GM23338 (cell line): ENCODE measurements around the gene FARP1. TPM values are rescaled to one million over a fixed set of nuclear protein-coding genes. Genes with fewer than 3 reads are reported as not detected.

Experiments
- ATAC-seq: fragments of 200-7000 bp; cut with Tn5 transposase; 3 replicates; pipeline ENCODE4 v1.9.1; 2020
- DNase-seq: peaks from one replicate; pipeline ENCODE4 v3.0.0-alpha.2; 2015; ENCODE audit warnings: low spot score
- H2AFZ ChIP-seq: fragments of 200-600 bp; sonication (generic); 2 replicates; pipeline ENCODE4 v1.8.0; 2016; ENCODE audit warnings: antibody characterized with exemption, mild to moderate bottlenecking, moderate library complexity
- H3F3A ChIP-seq: fragments of 200-600 bp; sonication (generic); replicated peaks from 2 replicates; pipeline ENCODE4 v1.8.0; 2017; ENCODE audit warnings: antibody characterized with exemption, mixed run types, low read depth
- H3K27ac ChIP-seq: fragments of 200-600 bp; sonication (generic); 2 replicates; pipeline ENCODE4 v1.6.1; 2016; ENCODE audit warnings: low read depth
- H3K27me3 ChIP-seq: fragments of 200-600 bp; sonication (generic); 2 replicates; pipeline ENCODE4 v1.8.0; 2016; ENCODE audit warnings: mild to moderate bottlenecking, mixed run types, moderate library complexity; ENCODE audit not compliant: insufficient read depth
- H3K36me3 ChIP-seq: fragments of 200-600 bp; sonication (generic); 2 replicates; pipeline ENCODE4 v1.8.0; 2016; ENCODE audit warnings: mild to moderate bottlenecking; ENCODE audit not compliant: insufficient read depth
- H3K4me1 ChIP-seq: fragments of 200-600 bp; sonication (generic); 2 replicates; pipeline ENCODE4 v1.8.0; 2016; ENCODE audit warnings: mild to moderate bottlenecking, moderate library complexity; ENCODE audit not compliant: insufficient read depth
- H3K4me2 ChIP-seq: fragments of 200-600 bp; sonication (generic); 2 replicates; pipeline ENCODE4 v1.7.1; 2017; ENCODE audit warnings: mixed run types
- H3K4me3 ChIP-seq: fragments of 200-600 bp; sonication (generic); 2 replicates; pipeline ENCODE4 v1.6.1; 2016; ENCODE audit warnings: mixed run types
- H3K79me2 ChIP-seq: fragments of 200-600 bp; sonication (generic); replicated peaks from 2 replicates; pipeline ENCODE4 v1.8.0; 2017; ENCODE audit warnings: mild to moderate bottlenecking; ENCODE audit not compliant: insufficient read depth
- H3K9me2 ChIP-seq: fragments of 200-600 bp; sonication (generic); 2 replicates; pipeline ENCODE4 v1.8.0; 2017; ENCODE audit not compliant: insufficient read depth
- H4K20me1 ChIP-seq: fragments of 200-600 bp; sonication (generic); replicated peaks from 2 replicates; pipeline ENCODE4 v1.8.0; 2017; ENCODE audit warnings: mild to moderate bottlenecking; ENCODE audit not compliant: insufficient read depth
- H3K27ac Mint-ChIP-seq: 2 replicates; pipeline ENCODE4 v1.8.0; 2020; ENCODE audit warnings: inconsistent platforms, mild to moderate bottlenecking, moderate library complexity, mixed read lengths
- H3K27me3 Mint-ChIP-seq: 3 replicates; pipeline ENCODE4 v1.8.0; 2022; ENCODE audit warnings: low read depth, mild to moderate bottlenecking, moderate library complexity, mixed read lengths, inconsistent platforms; ENCODE audit not compliant: insufficient read depth, poor library complexity
- H3K36me3 Mint-ChIP-seq: 3 replicates; pipeline ENCODE4 v1.8.0; 2021; ENCODE audit warnings: low read depth, mild to moderate bottlenecking, inconsistent platforms, moderate library complexity, mixed read lengths
- H3K4me1 Mint-ChIP-seq: 3 replicates; pipeline ENCODE4 v1.8.0; 2020; ENCODE audit warnings: mild to moderate bottlenecking, inconsistent platforms, mixed read lengths
- H3K4me3 Mint-ChIP-seq: 3 replicates; pipeline ENCODE4 v1.8.0; 2021; ENCODE audit warnings: moderate library complexity, mild to moderate bottlenecking, inconsistent platforms, mixed read lengths
- H3K9me3 Mint-ChIP-seq: 3 replicates; pipeline ENCODE4 v1.8.0; 2020; ENCODE audit warnings: moderate library complexity, mild to moderate bottlenecking, inconsistent platforms, mixed read lengths
- CREB1 ChIP-seq: fragments of 250-450 bp; sonication (Bioruptor Pico); IDR thresholded peaks from 2 replicates; pipeline ENCODE4 v1.5.0; 2020; ENCODE audit warnings: low read depth, mild to moderate bottlenecking, moderate library complexity
- CTCF ChIP-seq, 2 experiments: fragments of 200-600 bp in 1 of 2; sonication (generic) in 1 of 2; conservative IDR thresholded peaks; 2 replicates each; pipeline versions ENCODE4 v1.5.1 to v1.6.1; 2016 to 2017; ENCODE audit warnings: antibody characterized with exemption in 2 of 2, low read depth in 2 of 2, mild to moderate bottlenecking in 2 of 2, moderate library complexity in 1 of 2
- JUNB ChIP-seq: IDR thresholded peaks from one replicate; pipeline ENCODE4 v1.6.1; 2016; ENCODE audit warnings: antibody characterized with exemption; ENCODE audit not compliant: unreplicated experiment
- REST ChIP-seq: IDR thresholded peaks from one replicate; pipeline ENCODE4 v1.6.1; 2018; ENCODE audit warnings: antibody characterized with exemption; ENCODE audit not compliant: unreplicated experiment
- STAT1 ChIP-seq: IDR thresholded peaks from one replicate; pipeline ENCODE4 v1.6.1; 2016; ENCODE audit warnings: antibody characterized with exemption; ENCODE audit not compliant: unreplicated experiment
- ZNF331 ChIP-seq: fragments of 250-450 bp; sonication (Bioruptor Pico); IDR thresholded peaks from 2 replicates; pipeline ENCODE4 v1.5.0; 2020; ENCODE audit warnings: low read depth, mild to moderate bottlenecking, moderate library complexity
- ZNF462 ChIP-seq: fragments of 250-450 bp; sonication (Bioruptor Pico); IDR thresholded peaks from 2 replicates; pipeline ENCODE4 v1.5.0; 2020; ENCODE audit warnings: mild to moderate bottlenecking, moderate library complexity
- polyA plus RNA-seq: library from polyadenylated mRNA; unstranded; fragments of >200 nt; fragmentation: Nextera tagmentation; extraction: Ambion mirVana; gene quantifications from 2 replicates; pipeline ENCODE4 v1.2.1, GENCODE V29; 2016
- total RNA-seq: library from RNA; depleted of rRNA; stranded (reverse); fragments of >200 nt; shearing (Covaris generic); gene quantifications from 2 replicates; pipeline ENCODE4 v1.2.3, GENCODE V29; 2014

The FARP1 gene
- total and polyA plus RNA-seq, 2 experiments from 2014 or later: 53.6 to 82.5 TPM

GRCh38 chr13:98318263-98318878 is 175.5 kb downstream of the FARP1 start:
- Histone ChIP-seq H3K27me3 (no peaks in the 10 kb centered on the region), H4K20me1 (no peaks in the 10 kb centered on the region; the same call in 1 of the 2 replicates), H3K36me3 (no peaks in the 10 kb centered on the region), H3K4me3 (no peak overlapping the region), H3K4me2 (no peak overlapping the region), H3K4me1 (peaks cover 24% of the 10 kb centered on the region; the same call in 1 of the 2 replicates), H2AFZ (no peak overlapping the region), H3K79me2 (peaks cover 23% of the 10 kb centered on the region), H3K9me2 (0 out of 2 replicates have a peak, but pooled peaks cover 7% of the 10 kb centered on the region), H3F3A (no peaks in the 10 kb centered on the region), H3K27ac (no peak overlapping the region)
- TF ChIP-seq CTCF (conservative IDR thresholded peaks at IDR 0.05; ENCODE audit: low read depth in 2 of 2) (no peak), ZNF331 (CRISPR knock-in tag) (no peak), JUNB (no peak), STAT1 (no peak), CREB1 (CRISPR knock-in tag) (no peak)
- Mint-ChIP-seq H3K27me3 (peaks cover 16% of the 10 kb centered on the region), H3K4me1 (peaks cover 48% of the 10 kb centered on the region), H3K27ac (no peak overlapping the region), H3K4me3 (no peak overlapping the region), H3K9me3 (no peaks in the 10 kb centered on the region; the same call in 1 of the 3 replicates), H3K36me3 (peaks cover 6% of the 10 kb centered on the region; the same call in 2 of the 3 replicates)
- ATAC-seq: no peak
- no peak for DNase-seq

GRCh38 chr13:98320561-98321105 is 177.7 kb downstream of the FARP1 start:
- Histone ChIP-seq H3K79me2 (peaks cover 33% of the 10 kb centered on the region), H3K4me3 (no peak overlapping the region), H3K27me3 (no peaks in the 10 kb centered on the region), H3F3A (no peaks in the 10 kb centered on the region), H2AFZ (no peak overlapping the region), H4K20me1 (no peaks in the 10 kb centered on the region; the same call in 1 of the 2 replicates), H3K4me2 (no peak overlapping the region), H3K36me3 (no peaks in the 10 kb centered on the region), H3K9me2 (0 out of 2 replicates have a peak, but pooled peaks cover 7% of the 10 kb centered on the region), H3K4me1 (peaks cover 29% of the 10 kb centered on the region), H3K27ac (no peak overlapping the region)
- no peak for ATAC-seq
- Mint-ChIP-seq H3K4me3 (no peak overlapping the region), H3K27me3 (peaks cover 14% of the 10 kb centered on the region), H3K27ac (no peak overlapping the region), H3K36me3 (peaks cover 6% of the 10 kb centered on the region; the same call in 2 of the 3 replicates), H3K4me1 (peaks cover 55% of the 10 kb centered on the region), H3K9me3 (no peaks in the 10 kb centered on the region; the same call in 2 of the 3 replicates)
- no peak for DNase-seq
- TF ChIP-seq REST: no peak
- TF ChIP-seq ZNF462 (CRISPR knock-in tag): no peak
- no peak for TF ChIP-seq ZNF331 (CRISPR knock-in tag)
